H1 (cell line): ENCODE data around the gene PCNX4.

ENCODE experiments used
- KDM1A ChIP-seq: fragments of 200-600, 300-600 bp; sonication (generic); IDR thresholded peaks from 2 replicates; pipeline ENCODE4 v1.7.1; 2016; ENCODE audit warnings: mild to moderate bottlenecking, low read length, borderline replicate concordance
- POLR2AphosphoS5 ChIP-seq: IDR thresholded peaks from 2 replicates; pipeline ENCODE4 v1.6.1; 2011; ENCODE audit warnings: low read depth, low read length
- SP2 ChIP-seq: IDR thresholded peaks from 2 replicates; pipeline ENCODE4 v1.6.1; 2012; ENCODE audit warnings: mild to moderate bottlenecking, low read length, inconsistent platforms
- ZNF274 ChIP-seq: IDR thresholded peaks from 2 replicates; pipeline ENCODE4 v1.7.0; 2012; ENCODE audit warnings: low read length, borderline replicate concordance; ENCODE audit errors: extremely low read depth
- TF ChIP-seq, protein P1 (sequence below), 3 experiments: IDR thresholded peaks; 1 replicate in 2 of 3; 2 replicates in 1 of 3; pipeline versions ENCODE4 v1.5.1 to v1.6.1; 2011; ENCODE audit warnings: low read length in 3 of 3, mild to moderate bottlenecking in 3 of 3, inconsistent platforms in 2 of 3, low read depth in 1 of 3, moderate library complexity in 1 of 3; ENCODE audit not compliant: insufficient read depth in 1 of 3; ENCODE audit errors: control extremely low read depth in 1 of 3
- TF ChIP-seq, protein P2 (sequence below): IDR thresholded peaks from 2 replicates; pipeline ENCODE4 v1.6.1; 2012; ENCODE audit warnings: low read length, inconsistent platforms

DNA sequence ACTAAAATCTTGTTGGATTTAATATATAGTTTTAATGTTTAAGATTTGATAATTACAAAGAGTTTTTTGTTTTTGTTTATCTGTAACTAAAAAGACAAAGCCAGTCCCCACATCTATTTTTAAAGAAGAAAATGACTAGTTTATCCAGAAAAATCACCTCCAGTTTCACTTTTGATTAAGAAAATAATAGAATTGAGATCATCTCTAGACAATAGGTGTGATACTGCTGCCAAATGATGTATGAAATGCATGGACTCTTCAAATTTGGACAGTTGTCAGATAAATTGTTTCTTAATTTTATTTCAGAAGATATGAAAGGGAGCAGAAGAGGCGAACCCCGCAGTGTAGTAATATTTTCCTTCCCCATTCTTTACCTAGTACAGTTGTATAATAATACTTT lies 20.0 kb downstream of the PCNX4 start:
- TF ChIP-seq, protein P1, sequence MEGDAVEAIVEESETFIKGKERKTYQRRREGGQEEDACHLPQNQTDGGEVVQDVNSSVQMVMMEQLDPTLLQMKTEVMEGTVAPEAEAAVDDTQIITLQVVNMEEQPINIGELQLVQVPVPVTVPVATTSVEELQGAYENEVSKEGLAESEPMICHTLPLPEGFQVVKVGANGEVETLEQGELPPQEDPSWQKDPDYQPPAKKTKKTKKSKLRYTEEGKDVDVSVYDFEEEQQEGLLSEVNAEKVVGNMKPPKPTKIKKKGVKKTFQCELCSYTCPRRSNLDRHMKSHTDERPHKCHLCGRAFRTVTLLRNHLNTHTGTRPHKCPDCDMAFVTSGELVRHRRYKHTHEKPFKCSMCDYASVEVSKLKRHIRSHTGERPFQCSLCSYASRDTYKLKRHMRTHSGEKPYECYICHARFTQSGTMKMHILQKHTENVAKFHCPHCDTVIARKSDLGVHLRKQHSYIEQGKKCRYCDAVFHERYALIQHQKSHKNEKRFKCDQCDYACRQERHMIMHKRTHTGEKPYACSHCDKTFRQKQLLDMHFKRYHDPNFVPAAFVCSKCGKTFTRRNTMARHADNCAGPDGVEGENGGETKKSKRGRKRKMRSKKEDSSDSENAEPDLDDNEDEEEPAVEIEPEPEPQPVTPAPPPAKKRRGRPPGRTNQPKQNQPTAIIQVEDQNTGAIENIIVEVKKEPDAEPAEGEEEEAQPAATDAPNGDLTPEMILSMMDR (IDR thresholded peaks at IDR 0.05; ENCODE audit: control extremely low read depth in 1 of 3, insufficient read depth in 1 of 3, low read depth in 1 of 3, low read length in 3 of 3) = no peak
- TF ChIP-seq POLR2AphosphoS5 = no peak
- TF ChIP-seq, protein P2, sequence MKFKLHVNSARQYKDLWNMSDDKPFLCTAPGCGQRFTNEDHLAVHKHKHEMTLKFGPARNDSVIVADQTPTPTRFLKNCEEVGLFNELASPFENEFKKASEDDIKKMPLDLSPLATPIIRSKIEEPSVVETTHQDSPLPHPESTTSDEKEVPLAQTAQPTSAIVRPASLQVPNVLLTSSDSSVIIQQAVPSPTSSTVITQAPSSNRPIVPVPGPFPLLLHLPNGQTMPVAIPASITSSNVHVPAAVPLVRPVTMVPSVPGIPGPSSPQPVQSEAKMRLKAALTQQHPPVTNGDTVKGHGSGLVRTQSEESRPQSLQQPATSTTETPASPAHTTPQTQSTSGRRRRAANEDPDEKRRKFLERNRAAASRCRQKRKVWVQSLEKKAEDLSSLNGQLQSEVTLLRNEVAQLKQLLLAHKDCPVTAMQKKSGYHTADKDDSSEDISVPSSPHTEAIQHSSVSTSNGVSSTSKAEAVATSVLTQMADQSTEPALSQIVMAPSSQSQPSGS = no peak
- TF ChIP-seq ZNF274 = no peak
- no peak for TF ChIP-seq KDM1A
- TF ChIP-seq SP2 = no peak
